Psoas muscle (tissue), 8 donors: Measurements from ENCODE around the gene PGPEP1. TPM values are rescaled to one million over a fixed set of nuclear protein-coding genes. Genes with fewer than 3 reads are reported as not detected.
"Not testable (repeated sequence)": the region's sequence is repeated elsewhere in the genome, so short reads cannot be mapped to it uniquely, and the experiment has no call there.

ENCODE experiments used
- ATAC-seq, 4 donors: fragments of 200-7000 bp; cut with Tn5 transposase; one replicate each; pipeline ENCODE4 v1.9.1; 2020; ENCODE audit warnings: moderate library complexity in 3 of 4, mild to moderate bottlenecking in 2 of 4
- DNase-seq, 2 donors: peaks; one replicate each; pipeline ENCODE4 v3.0.0-alpha.2; 2020
- H3K27ac ChIP-seq: fragments of 200-600 bp; one replicate; pipeline ENCODE4 v1.8.0; 2022
- H3K27me3 ChIP-seq, 3 donors: fragments of 200-600 bp in 1 of 3; one replicate each; pipeline versions ENCODE4 v1.6.1 to v1.8.0; 2013 to 2022; ENCODE audit warnings: low read length in 2 of 3, mild to moderate bottlenecking in 2 of 3, moderate library complexity in 1 of 3; ENCODE audit not compliant: insufficient read depth in 3 of 3
- H3K36me3 ChIP-seq, 2 donors: fragments of 200-600 bp in 1 of 2; one replicate each; pipeline versions ENCODE4 v1.6.1 to v1.8.0; 2013 to 2022; ENCODE audit warnings: low read depth in 1 of 2, mild to moderate bottlenecking in 1 of 2, moderate library complexity in 1 of 2; ENCODE audit not compliant: insufficient read depth in 1 of 2
- H3K4me1 ChIP-seq: fragments of 200-600 bp; one replicate; pipeline ENCODE4 v1.8.0; 2022
- H3K4me3 ChIP-seq: fragments of 200-600 bp; one replicate; pipeline ENCODE4 v1.8.0; 2022; ENCODE audit warnings: mild to moderate bottlenecking
- H3K9me3 ChIP-seq: fragments of 200-600 bp; one replicate; pipeline ENCODE4 v1.8.0; 2022
- WGBS, 3 donors: extraction: QIAGEN DNeasy Blood & Tissue Kit; methylation state at CpG; one replicate each; pipeline versions ENCODE4 v1.1.6 to v1.1.7; 2013; 5-methylcytosine and 5-hydroxymethylcytosine counted together
- intact Hi-C, 2 donors: fragments of 100-400 bp; cut with DNase I; formaldehyde crosslinking; loops; one replicate each; pipeline versions ENCODE4 v1.11.0 to v1.14.2; 2022
- polyA plus RNA-seq, 3 donors: library from polyadenylated mRNA; stranded (reverse); fragments of 200-250 nt; gene quantifications; one replicate each; pipeline ENCODE4 v1.2.3, GENCODE V29; 2013
- total RNA-seq, 4 donors: library from RNA; stranded (reverse); fragmentation: NEBNext Ultra II Directional in 2 of 4; extraction: Animal tissue kit (Norgen Biotek cat#: 25700) in 2 of 4; gene quantifications; one replicate each; pipeline versions ENCODE4 v1.2.1 to v1.2.4, GENCODE V29; 2021 to 2023
- TF ChIP-seq, protein P1 (sequence below): fragments of 200-600 bp; IDR thresholded peaks from one replicate; pipeline ENCODE4 v1.8.0; 2022; ENCODE audit warnings: antibody characterized with exemption
- donor health status: healthy with polysubstance abuse.
- donor health status: DM: no; HTN: no; CAD: no; lungs with moderate emphysema.
- donor health status: Bipolar disorder and iron deficiency.
- donor health status: healthy.
- donor health status: DM: yes; HTN: yes; CAD: no.
- donor health status: DM: no; HTN: no; CAD: no.
- donor health status: DM: no; HTN: no; CAD: no.
- donor health status: DM: yes; HTN: yes; CAD: no.

Gene PGPEP1
- total and polyA plus RNA-seq, 7 donors: 8.0 to 47.8 (median 18.3) TPM

GRCh38 chr19:18379803-18380747, 39.7 kb downstream of the PGPEP1 start:
- H3K27me3 ChIP-seq: peaks cover 0 to 6% (median 0%) of the 10 kb centered on the region in 3 donors
- DNase-seq: peak; percentile 93 to 95
- WGBS, 3 donors: 23 to 31% (median 24%) methylated on average over 22 of the region's 22 CpGs
- no peaks in the 10 kb centered on the region for H3K9me3 ChIP-seq
- peaks cover 16% of the 10 kb centered on the region for H3K4me1 ChIP-seq
- H3K27ac ChIP-seq: peak overlapping the region; percentile 73
- no peak overlapping the region for H3K4me3 ChIP-seq
- ATAC-seq: peak; percentile 86 to 92 (median 90)
- TF ChIP-seq, protein P1, sequence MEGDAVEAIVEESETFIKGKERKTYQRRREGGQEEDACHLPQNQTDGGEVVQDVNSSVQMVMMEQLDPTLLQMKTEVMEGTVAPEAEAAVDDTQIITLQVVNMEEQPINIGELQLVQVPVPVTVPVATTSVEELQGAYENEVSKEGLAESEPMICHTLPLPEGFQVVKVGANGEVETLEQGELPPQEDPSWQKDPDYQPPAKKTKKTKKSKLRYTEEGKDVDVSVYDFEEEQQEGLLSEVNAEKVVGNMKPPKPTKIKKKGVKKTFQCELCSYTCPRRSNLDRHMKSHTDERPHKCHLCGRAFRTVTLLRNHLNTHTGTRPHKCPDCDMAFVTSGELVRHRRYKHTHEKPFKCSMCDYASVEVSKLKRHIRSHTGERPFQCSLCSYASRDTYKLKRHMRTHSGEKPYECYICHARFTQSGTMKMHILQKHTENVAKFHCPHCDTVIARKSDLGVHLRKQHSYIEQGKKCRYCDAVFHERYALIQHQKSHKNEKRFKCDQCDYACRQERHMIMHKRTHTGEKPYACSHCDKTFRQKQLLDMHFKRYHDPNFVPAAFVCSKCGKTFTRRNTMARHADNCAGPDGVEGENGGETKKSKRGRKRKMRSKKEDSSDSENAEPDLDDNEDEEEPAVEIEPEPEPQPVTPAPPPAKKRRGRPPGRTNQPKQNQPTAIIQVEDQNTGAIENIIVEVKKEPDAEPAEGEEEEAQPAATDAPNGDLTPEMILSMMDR: no peak
- no peaks in the 10 kb centered on the region for H3K36me3 ChIP-seq
- intact Hi-C loops: no loop called here

DNA sequence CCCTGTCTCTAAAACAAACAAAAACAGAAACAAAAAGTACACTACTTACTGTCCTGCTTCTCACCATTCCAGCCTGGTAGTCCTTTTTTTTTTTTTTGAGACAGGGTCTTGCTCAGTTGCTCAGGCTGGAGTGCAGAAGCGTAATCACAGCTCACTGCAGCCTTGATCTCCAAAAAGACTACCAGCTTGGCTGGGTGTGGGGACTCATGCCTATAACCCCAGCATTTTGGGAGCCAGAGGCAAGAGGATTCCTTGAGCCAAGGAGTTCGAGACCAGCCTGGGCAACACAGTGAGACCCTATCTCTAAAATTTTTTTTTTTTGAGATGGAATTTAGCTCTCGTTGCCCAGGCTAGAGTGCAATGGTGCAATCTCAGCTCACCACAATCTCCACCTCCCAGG, 40.4 kb downstream of the PGPEP1 start:
- Histone ChIP-seq H3K4me1 (peaks cover 12% of the 10 kb centered on the region), H3K4me3 (no peak overlapping the region), H3K36me3 (no peaks in the 10 kb centered on the region), H3K27ac (peak overlapping the region; percentile 73), H3K27me3 (peaks cover 0 to 6% (median 3%) of the 10 kb centered on the region in 3 donors), H3K9me3 (no peaks in the 10 kb centered on the region)
- intact Hi-C loops: no loop called here
- no peak for DNase-seq
- no peak for ATAC-seq
- 70 to 89% (median 80%) methylated on average over 3 of the region's 3 CpGs for WGBS, 3 donors
- TF ChIP-seq, protein P1: no peak

DNA sequence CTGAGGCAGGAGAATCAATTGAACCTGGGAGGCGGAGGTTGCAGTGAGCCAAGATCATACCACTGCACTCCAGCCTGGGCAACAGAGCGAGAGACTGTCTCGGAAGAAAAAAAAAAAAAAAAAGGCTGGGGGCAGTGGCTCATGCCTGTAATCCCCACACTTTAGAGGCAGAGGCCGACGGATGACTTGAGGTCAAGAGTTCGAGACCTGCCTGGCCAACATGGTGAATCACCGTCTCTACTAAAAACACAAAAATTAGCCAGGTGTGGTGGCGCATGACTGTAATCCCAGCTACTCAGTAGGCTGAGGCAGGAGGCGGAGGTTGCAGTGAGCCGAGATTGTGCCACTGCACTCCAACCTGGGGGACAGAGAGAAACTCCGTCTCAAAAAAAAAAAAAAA, 43.2 kb downstream of the PGPEP1 start:
- ATAC-seq, H3K36me3 ChIP-seq, DNase-seq, H3K27ac ChIP-seq, H3K4me3 ChIP-seq, H3K27me3 ChIP-seq, intact Hi-C loops, H3K9me3 ChIP-seq: not testable (repeated sequence)
- 91 to 94% (median 93%) methylated on average over 11 of the region's 11 CpGs for WGBS, 3 donors
- peaks cover 19% of the 10 kb centered on the region for H3K4me1 ChIP-seq

- TF ChIP-seq, protein P1: no peak
- DNase-seq: no peak
- Histone ChIP-seq H3K27me3 (peaks cover 0 to 6% (median 3%) of the 10 kb centered on the region in 3 donors), H3K4me3 (no peak overlapping the region), H3K4me1 (peaks cover 19% of the 10 kb centered on the region), H3K9me3 (no peaks in the 10 kb centered on the region), H3K27ac (no peak overlapping the region), H3K36me3 (no peaks in the 10 kb centered on the region)
- WGBS, 3 donors: 81 to 85% (median 83%) methylated on average over 7 of the region's 7 CpGs
- no peak for ATAC-seq
- intact Hi-C loops: no loop called here
Measured at GRCh38 chr19:18384775-18385174, 44.4 kb downstream of the PGPEP1 start.

DNA sequence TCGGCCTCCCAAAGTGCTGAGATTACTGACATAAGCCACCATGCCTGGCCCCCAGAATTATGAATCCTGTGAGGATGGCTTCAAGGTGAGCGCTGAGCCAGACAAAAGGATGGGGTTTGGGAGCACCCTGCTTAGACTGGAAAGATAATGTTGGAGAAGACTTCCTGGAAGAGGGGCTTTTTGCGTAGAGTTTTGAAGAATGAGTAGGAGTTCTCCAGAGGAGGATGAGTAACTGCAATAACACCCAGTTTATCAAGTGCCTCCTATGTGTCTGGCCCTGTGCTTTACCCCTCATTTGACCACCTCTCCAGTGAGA, 44.9 kb downstream of the PGPEP1 start:
- 94 to 97% (median 95%) methylated on average over 3 of the region's 3 CpGs for WGBS, 3 donors
- Histone ChIP-seq H3K9me3 (no peaks in the 10 kb centered on the region), H3K27me3 (peaks cover 0 to 6% (median 3%) of the 10 kb centered on the region in 3 donors), H3K27ac (no peak overlapping the region), H3K36me3 (no peaks in the 10 kb centered on the region), H3K4me3 (no peak overlapping the region), H3K4me1 (peaks cover 14% of the 10 kb centered on the region)
- DNase-seq (no peak), ATAC-seq (no peak)
- intact Hi-C loops: no loop called here
- TF ChIP-seq, protein P1: no peak
